Measurements from ENCODE around the gene LHPP.

DNA sequence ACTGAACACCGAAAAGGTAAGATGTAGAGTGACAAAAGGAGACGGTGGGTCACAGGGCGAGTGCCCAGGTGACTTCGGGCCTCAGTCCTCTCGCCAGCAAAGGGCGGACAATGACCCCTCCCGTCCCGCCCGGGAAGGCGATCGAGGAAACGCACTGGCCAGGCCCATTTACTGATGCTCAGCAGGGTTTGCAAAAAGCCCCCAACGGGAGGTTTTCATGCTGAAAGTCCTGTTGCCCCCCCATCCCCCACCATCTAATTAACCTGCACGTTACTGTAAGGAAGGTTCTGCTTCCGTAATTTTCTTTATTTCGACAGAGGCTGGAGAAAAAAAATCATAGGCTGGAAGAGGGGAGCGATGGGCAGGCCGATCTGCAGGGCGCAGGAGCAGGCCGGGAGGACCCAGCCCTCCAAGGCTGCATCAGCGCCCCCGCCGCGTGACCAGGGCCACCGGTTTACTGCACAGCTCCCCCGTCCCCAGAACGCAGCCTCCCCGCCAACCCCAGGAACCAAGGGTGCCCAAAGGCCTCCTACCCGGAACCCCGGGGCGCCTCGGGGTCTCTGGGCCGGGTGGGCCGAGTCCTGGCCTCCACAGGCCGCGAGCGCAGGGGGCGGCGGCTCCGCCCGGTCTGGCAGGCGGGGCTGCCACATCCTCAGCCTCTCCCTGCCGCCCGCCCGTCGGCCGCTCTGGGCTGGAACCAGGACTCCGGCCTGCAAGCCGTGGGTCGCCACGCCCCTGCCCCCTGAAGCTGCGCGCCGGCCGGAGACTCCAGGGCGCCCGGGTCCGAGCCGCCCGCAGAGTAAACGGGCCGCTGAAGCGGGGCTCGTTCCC, 43.5 kb upstream of the LHPP start:
- TF ChIP-seq, protein P1, sequence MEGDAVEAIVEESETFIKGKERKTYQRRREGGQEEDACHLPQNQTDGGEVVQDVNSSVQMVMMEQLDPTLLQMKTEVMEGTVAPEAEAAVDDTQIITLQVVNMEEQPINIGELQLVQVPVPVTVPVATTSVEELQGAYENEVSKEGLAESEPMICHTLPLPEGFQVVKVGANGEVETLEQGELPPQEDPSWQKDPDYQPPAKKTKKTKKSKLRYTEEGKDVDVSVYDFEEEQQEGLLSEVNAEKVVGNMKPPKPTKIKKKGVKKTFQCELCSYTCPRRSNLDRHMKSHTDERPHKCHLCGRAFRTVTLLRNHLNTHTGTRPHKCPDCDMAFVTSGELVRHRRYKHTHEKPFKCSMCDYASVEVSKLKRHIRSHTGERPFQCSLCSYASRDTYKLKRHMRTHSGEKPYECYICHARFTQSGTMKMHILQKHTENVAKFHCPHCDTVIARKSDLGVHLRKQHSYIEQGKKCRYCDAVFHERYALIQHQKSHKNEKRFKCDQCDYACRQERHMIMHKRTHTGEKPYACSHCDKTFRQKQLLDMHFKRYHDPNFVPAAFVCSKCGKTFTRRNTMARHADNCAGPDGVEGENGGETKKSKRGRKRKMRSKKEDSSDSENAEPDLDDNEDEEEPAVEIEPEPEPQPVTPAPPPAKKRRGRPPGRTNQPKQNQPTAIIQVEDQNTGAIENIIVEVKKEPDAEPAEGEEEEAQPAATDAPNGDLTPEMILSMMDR (conservative IDR thresholded peaks at IDR 0.05; ENCODE audit: low read depth in 2 of 2) = 0 out of 4 replicates have a peak, but pooled peaks of 1 of the 2 experiments have one; percentile 3
- TF ChIP-seq CREB1 (CRISPR knock-in tag; IDR thresholded peaks at IDR 0.05; ENCODE audit: low read depth) (no peak), EZH2phosphoT487 (IDR thresholded peaks at IDR 0.05; ENCODE audit: unreplicated experiment) (no peak), ZNF331 (CRISPR knock-in tag; IDR thresholded peaks at IDR 0.05; ENCODE audit: low read depth) (no peak), NANOG (IDR thresholded peaks at IDR 0.05; ENCODE audit: borderline replicate concordance) (no peak), EZH2 (IDR thresholded peaks at IDR 0.05; ENCODE audit: low read depth, unreplicated experiment) (no peak)

All from GM23338 (cell line).